H1 (cell line): ENCODE results near the gene DLG1.

Experiments
- CREB1 ChIP-seq: IDR thresholded peaks from 2 replicates; pipeline ENCODE4 v1.6.1; 2012; ENCODE audit warnings: inconsistent platforms
- EGR1 ChIP-seq: IDR thresholded peaks from 2 replicates; pipeline ENCODE4 v1.6.1; 2011; ENCODE audit warnings: low read depth, low read length, borderline replicate concordance
- GABPA ChIP-seq: IDR thresholded peaks from 2 replicates; pipeline ENCODE4 v1.6.1; 2011; ENCODE audit warnings: mild to moderate bottlenecking, low read length, moderate library complexity, borderline replicate concordance; ENCODE audit not compliant: insufficient read depth
- POLR2AphosphoS5 ChIP-seq: IDR thresholded peaks from 2 replicates; pipeline ENCODE4 v1.6.1; 2011; ENCODE audit warnings: low read depth, low read length
- RNF2 ChIP-seq: fragments of 200-900, 300-1000 bp; sonication (generic); IDR thresholded peaks from 2 replicates; pipeline ENCODE4 v1.7.1; 2016; ENCODE audit warnings: borderline replicate concordance, low read depth, mild to moderate bottlenecking, antibody characterized with exemption, low read length; ENCODE audit not compliant: poor library complexity, severe bottlenecking; ENCODE audit errors: missing control alignments
- SP1 ChIP-seq: IDR thresholded peaks from 2 replicates; pipeline ENCODE4 v1.6.1; 2011; ENCODE audit warnings: low read depth, low read length
- SRF ChIP-seq: IDR thresholded peaks from 2 replicates; pipeline ENCODE4 v1.6.1; 2011; ENCODE audit warnings: mild to moderate bottlenecking, low read depth, low read length, moderate library complexity
- ZNF274 ChIP-seq: IDR thresholded peaks from 2 replicates; pipeline ENCODE4 v1.7.0; 2012; ENCODE audit warnings: low read length, borderline replicate concordance; ENCODE audit errors: extremely low read depth
- TF ChIP-seq, protein P1 (sequence below), 3 experiments: IDR thresholded peaks; 1 replicate in 2 of 3; 2 replicates in 1 of 3; pipeline versions ENCODE4 v1.5.1 to v1.6.1; 2011; ENCODE audit warnings: low read length in 3 of 3, mild to moderate bottlenecking in 3 of 3, inconsistent platforms in 2 of 3, low read depth in 1 of 3, moderate library complexity in 1 of 3; ENCODE audit not compliant: insufficient read depth in 1 of 3; ENCODE audit errors: control extremely low read depth in 1 of 3
- TF ChIP-seq, protein P2 (sequence below): IDR thresholded peaks from 2 replicates; pipeline ENCODE4 v1.6.1; 2011; ENCODE audit warnings: low read length, improper control_type of control experiment

DNA sequence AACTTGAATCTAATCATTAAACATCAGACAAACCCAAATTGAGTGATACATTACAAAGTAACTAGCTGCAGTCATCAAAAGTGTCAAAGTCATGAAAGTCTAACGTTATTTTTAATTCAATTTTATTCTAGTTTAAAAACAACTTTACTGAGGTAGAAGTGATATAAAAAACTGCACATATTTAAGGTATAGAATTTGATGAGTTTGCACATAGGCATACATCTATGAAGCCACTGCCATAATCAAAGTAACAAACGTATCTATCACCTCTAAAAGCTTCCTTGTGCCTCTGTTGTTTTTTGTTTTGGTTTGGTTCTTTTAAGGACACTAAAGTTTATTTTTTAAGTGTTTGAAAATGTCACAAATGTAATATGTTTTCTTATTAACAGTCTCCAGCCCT lies 130.9 kb downstream of the DLG1 start:
- TF ChIP-seq, protein P1, sequence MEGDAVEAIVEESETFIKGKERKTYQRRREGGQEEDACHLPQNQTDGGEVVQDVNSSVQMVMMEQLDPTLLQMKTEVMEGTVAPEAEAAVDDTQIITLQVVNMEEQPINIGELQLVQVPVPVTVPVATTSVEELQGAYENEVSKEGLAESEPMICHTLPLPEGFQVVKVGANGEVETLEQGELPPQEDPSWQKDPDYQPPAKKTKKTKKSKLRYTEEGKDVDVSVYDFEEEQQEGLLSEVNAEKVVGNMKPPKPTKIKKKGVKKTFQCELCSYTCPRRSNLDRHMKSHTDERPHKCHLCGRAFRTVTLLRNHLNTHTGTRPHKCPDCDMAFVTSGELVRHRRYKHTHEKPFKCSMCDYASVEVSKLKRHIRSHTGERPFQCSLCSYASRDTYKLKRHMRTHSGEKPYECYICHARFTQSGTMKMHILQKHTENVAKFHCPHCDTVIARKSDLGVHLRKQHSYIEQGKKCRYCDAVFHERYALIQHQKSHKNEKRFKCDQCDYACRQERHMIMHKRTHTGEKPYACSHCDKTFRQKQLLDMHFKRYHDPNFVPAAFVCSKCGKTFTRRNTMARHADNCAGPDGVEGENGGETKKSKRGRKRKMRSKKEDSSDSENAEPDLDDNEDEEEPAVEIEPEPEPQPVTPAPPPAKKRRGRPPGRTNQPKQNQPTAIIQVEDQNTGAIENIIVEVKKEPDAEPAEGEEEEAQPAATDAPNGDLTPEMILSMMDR (IDR thresholded peaks at IDR 0.05; ENCODE audit: control extremely low read depth in 1 of 3, insufficient read depth in 1 of 3, low read depth in 1 of 3, low read length in 3 of 3) = no peak
- no peak for TF ChIP-seq ZNF274
- no peak for TF ChIP-seq GABPA
- no peak for TF ChIP-seq SRF
- no peak for TF ChIP-seq EGR1
- TF ChIP-seq SP1 = no peak
- TF ChIP-seq, protein P2, sequence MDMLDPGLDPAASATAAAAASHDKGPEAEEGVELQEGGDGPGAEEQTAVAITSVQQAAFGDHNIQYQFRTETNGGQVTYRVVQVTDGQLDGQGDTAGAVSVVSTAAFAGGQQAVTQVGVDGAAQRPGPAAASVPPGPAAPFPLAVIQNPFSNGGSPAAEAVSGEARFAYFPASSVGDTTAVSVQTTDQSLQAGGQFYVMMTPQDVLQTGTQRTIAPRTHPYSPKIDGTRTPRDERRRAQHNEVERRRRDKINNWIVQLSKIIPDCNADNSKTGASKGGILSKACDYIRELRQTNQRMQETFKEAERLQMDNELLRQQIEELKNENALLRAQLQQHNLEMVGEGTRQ = no peak
- no peak for TF ChIP-seq POLR2AphosphoS5
- no peak for TF ChIP-seq CREB1
- TF ChIP-seq RNF2 = no peak
